Activated naive CD8-positive, alpha-beta T cell treated with anti-CD3 and anti-CD28 coated beads, Interleukin-2, amount 50 U/mL, for 24 hours (primary cell): ENCODE data around the gene DENND5A.
"Not testable (repeated sequence)": the region's sequence is repeated elsewhere in the genome, so short reads cannot be mapped to it uniquely, and the experiment has no call there.

Experiments
- ATAC-seq: fragments of 150-1000 bp; cut with Tn5 transposase; one replicate; pipeline ENCODE4 v1.10.0; 2021
- DNase-seq: peaks from one replicate; pipeline ENCODE4 v3.0.0; 2021
- H3K27ac Mint-ChIP-seq: one replicate; pipeline ENCODE4 v1.8.0; 2021; ENCODE audit warnings: mild to moderate bottlenecking, mixed read lengths
- H3K27me3 Mint-ChIP-seq: one replicate; pipeline ENCODE4 v1.8.0; 2021; ENCODE audit warnings: mixed read lengths
- H3K36me3 Mint-ChIP-seq: one replicate; pipeline ENCODE4 v1.8.0; 2021; ENCODE audit warnings: low read depth, mixed read lengths
- H3K4me1 Mint-ChIP-seq: one replicate; pipeline ENCODE4 v1.8.0; 2021; ENCODE audit warnings: mixed read lengths
- H3K4me3 Mint-ChIP-seq: one replicate; pipeline ENCODE4 v1.8.0; 2021; ENCODE audit warnings: mild to moderate bottlenecking, moderate library complexity, mixed read lengths
- H3K9me3 Mint-ChIP-seq: one replicate; pipeline ENCODE4 v1.8.0; 2021; ENCODE audit warnings: mixed read lengths

The DENND5A gene

GRCh38 chr11:9184516-9184915, 80.6 kb downstream of the DENND5A start:
- H3K27me3 Mint-ChIP-seq: no peaks in the 10 kb centered on the region
- no peaks in the 10 kb centered on the region for H3K4me1 Mint-ChIP-seq
- no peak overlapping the region for H3K27ac Mint-ChIP-seq
- DNase-seq: no peak
- no peaks in the 10 kb centered on the region for H3K9me3 Mint-ChIP-seq
- peaks cover 38% of the 10 kb centered on the region for H3K36me3 Mint-ChIP-seq
- no peak for ATAC-seq
- no peak overlapping the region for H3K4me3 Mint-ChIP-seq

GRCh38 chr11:9182180-9182871, 82.8 kb downstream of the DENND5A start:
- Mint-ChIP-seq H3K4me3 (no peak overlapping the region), H3K36me3 (peaks cover 32% of the 10 kb centered on the region), H3K9me3 (no peaks in the 10 kb centered on the region), H3K27me3 (no peaks in the 10 kb centered on the region), H3K4me1 (no peaks in the 10 kb centered on the region), H3K27ac (no peak overlapping the region)
- no peak for DNase-seq
- no peak for ATAC-seq

- no peaks in the 10 kb centered on the region for H3K9me3 Mint-ChIP-seq
- peaks cover 43% of the 10 kb centered on the region for H3K36me3 Mint-ChIP-seq
- no peak overlapping the region for H3K4me3 Mint-ChIP-seq
- no peaks in the 10 kb centered on the region for H3K27me3 Mint-ChIP-seq
- ATAC-seq (no peak), DNase-seq (no peak)
- no peak overlapping the region for H3K27ac Mint-ChIP-seq
- no peaks in the 10 kb centered on the region for H3K4me1 Mint-ChIP-seq
Measured at GRCh38 chr11:9180784-9181183, 84.4 kb downstream of the DENND5A start.

- Mint-ChIP-seq H3K27me3 (no peaks in the 10 kb centered on the region), H3K36me3 (peaks cover 46% of the 10 kb centered on the region), H3K4me1 (no peaks in the 10 kb centered on the region), H3K27ac (no peak overlapping the region), H3K9me3 (no peaks in the 10 kb centered on the region), H3K4me3 (no peak overlapping the region)
- DNase-seq: no peak
- no peak for ATAC-seq
Measured at GRCh38 chr11:9179141-9179540, 86.0 kb downstream of the DENND5A start.

- no peaks in the 10 kb centered on the region for H3K27me3 Mint-ChIP-seq
- ATAC-seq: no peak
- no peak overlapping the region for H3K4me3 Mint-ChIP-seq
- H3K27ac Mint-ChIP-seq: no peak overlapping the region
- no peak for DNase-seq
- H3K36me3 Mint-ChIP-seq: peaks cover 46% of the 10 kb centered on the region
- H3K9me3 Mint-ChIP-seq: no peaks in the 10 kb centered on the region
- H3K4me1 Mint-ChIP-seq: no peaks in the 10 kb centered on the region
Measured at GRCh38 chr11:9178716-9179115, 86.4 kb downstream of the DENND5A start.

GRCh38 chr11:9177438-9178091, 87.6 kb downstream of the DENND5A start:
- Mint-ChIP-seq H3K4me1 (no peaks in the 10 kb centered on the region), H3K27ac (no peak overlapping the region), H3K27me3 (no peaks in the 10 kb centered on the region), H3K9me3 (no peaks in the 10 kb centered on the region), H3K4me3 (no peak overlapping the region), H3K36me3 (peaks cover 53% of the 10 kb centered on the region)
- no peak for ATAC-seq
- DNase-seq: no peak

- H3K4me3 Mint-ChIP-seq: no peak overlapping the region
- H3K36me3 Mint-ChIP-seq: peaks cover 61% of the 10 kb centered on the region
- H3K27me3 Mint-ChIP-seq: no peaks in the 10 kb centered on the region
- no peaks in the 10 kb centered on the region for H3K9me3 Mint-ChIP-seq
- ATAC-seq (no peak), DNase-seq (no peak)
- H3K4me1 Mint-ChIP-seq: no peaks in the 10 kb centered on the region
- H3K27ac Mint-ChIP-seq: no peak overlapping the region
Measured at GRCh38 chr11:9176550-9176949, 88.6 kb downstream of the DENND5A start.

GRCh38 chr11:9176136-9176535, 89.0 kb downstream of the DENND5A start:
- Mint-ChIP-seq H3K4me3 (no peak overlapping the region), H3K9me3 (no peaks in the 10 kb centered on the region), H3K36me3 (peaks cover 62% of the 10 kb centered on the region), H3K27ac (no peak overlapping the region), H3K27me3 (no peaks in the 10 kb centered on the region), H3K4me1 (no peaks in the 10 kb centered on the region)
- ATAC-seq: no peak
- DNase-seq: no peak

- Mint-ChIP-seq H3K4me3 (no peak overlapping the region), H3K4me1 (peaks cover 14% of the 10 kb centered on the region), H3K27ac (no peak overlapping the region), H3K36me3 (peaks cover 67% of the 10 kb centered on the region), H3K9me3 (no peaks in the 10 kb centered on the region), H3K27me3 (no peaks in the 10 kb centered on the region)
- ATAC-seq (no peak), DNase-seq (no peak)
Measured at GRCh38 chr11:9172389-9172788, 92.8 kb downstream of the DENND5A start.

GRCh38 chr11:9170450-9170849, 94.7 kb downstream of the DENND5A start:
- ATAC-seq: no peak
- peaks cover 17% of the 10 kb centered on the region for H3K4me1 Mint-ChIP-seq
- peaks cover 58% of the 10 kb centered on the region for H3K36me3 Mint-ChIP-seq
- H3K27me3 Mint-ChIP-seq: no peaks in the 10 kb centered on the region
- H3K4me3 Mint-ChIP-seq: no peak overlapping the region
- no peak for DNase-seq
- no peaks in the 10 kb centered on the region for H3K9me3 Mint-ChIP-seq
- H3K27ac Mint-ChIP-seq: no peak overlapping the region

GRCh38 chr11:9169595-9170295, 95.4 kb downstream of the DENND5A start:
- DNase-seq: no peak
- no peak overlapping the region for H3K27ac Mint-ChIP-seq

GRCh38 chr11:9161991-9162390, 103.2 kb downstream of the DENND5A start:
- peaks cover 30% of the 10 kb centered on the region for H3K4me1 Mint-ChIP-seq
- H3K36me3 Mint-ChIP-seq: peaks cover 32% of the 10 kb centered on the region
- not testable (repeated sequence) for DNase-seq, H3K4me3 Mint-ChIP-seq, H3K27ac Mint-ChIP-seq, H3K9me3 Mint-ChIP-seq, ATAC-seq, H3K27me3 Mint-ChIP-seq

More at GRCh38 chr11:9169595-9170295, 95.4 kb downstream of the DENND5A start:
- H3K36me3 Mint-ChIP-seq: peaks cover 54% of the 10 kb centered on the region
- ATAC-seq: no peak
- no peaks in the 10 kb centered on the region for H3K9me3 Mint-ChIP-seq
- H3K27me3 Mint-ChIP-seq: no peaks in the 10 kb centered on the region
- H3K4me3 Mint-ChIP-seq: no peak overlapping the region
- peaks cover 17% of the 10 kb centered on the region for H3K4me1 Mint-ChIP-seq

GRCh38 chr11:9160166-9160565, 105.0 kb downstream of the DENND5A start:
- Mint-ChIP-seq H3K4me3 (peak overlapping the region; percentile 38), H3K4me1 (peaks cover 30% of the 10 kb centered on the region), H3K27ac (peak overlapping the region; percentile 88), H3K9me3 (no peaks in the 10 kb centered on the region), H3K27me3 (no peaks in the 10 kb centered on the region), H3K36me3 (peaks cover 30% of the 10 kb centered on the region)
- DNase-seq (no peak), ATAC-seq (peak; percentile 89)

- Mint-ChIP-seq H3K4me1 (peaks cover 30% of the 10 kb centered on the region), H3K27ac (peak overlapping the region; percentile 88), H3K27me3 (no peaks in the 10 kb centered on the region), H3K4me3 (peak overlapping the region; percentile 0), H3K36me3 (peaks cover 30% of the 10 kb centered on the region), H3K9me3 (no peaks in the 10 kb centered on the region)
- ATAC-seq: peak; percentile 65
- DNase-seq: no peak
Measured at GRCh38 chr11:9158898-9159391, 106.2 kb downstream of the DENND5A start.

- DNase-seq (no peak), ATAC-seq (no peak)
- Mint-ChIP-seq H3K27ac (no peak overlapping the region), H3K27me3 (no peaks in the 10 kb centered on the region), H3K36me3 (peaks cover 29% of the 10 kb centered on the region), H3K9me3 (no peaks in the 10 kb centered on the region), H3K4me3 (no peak overlapping the region), H3K4me1 (peaks cover 25% of the 10 kb centered on the region)
Measured at GRCh38 chr11:9155930-9156329, 109.2 kb downstream of the DENND5A start.
